Activated CD4-positive, alpha-beta T cell treated with anti-CD3 and anti-CD28 coated beads for 48 hours (primary cell): ENCODE measurements around the gene PRKAG2.
"Not testable (repeated sequence)": the region's sequence is repeated elsewhere in the genome, so short reads cannot be mapped to it uniquely, and the experiment has no call there.

Experiments
- DNase-seq: peaks from one replicate; pipeline ENCODE4 v3.0.0-alpha.2; 2020

Gene PRKAG2

DNA sequence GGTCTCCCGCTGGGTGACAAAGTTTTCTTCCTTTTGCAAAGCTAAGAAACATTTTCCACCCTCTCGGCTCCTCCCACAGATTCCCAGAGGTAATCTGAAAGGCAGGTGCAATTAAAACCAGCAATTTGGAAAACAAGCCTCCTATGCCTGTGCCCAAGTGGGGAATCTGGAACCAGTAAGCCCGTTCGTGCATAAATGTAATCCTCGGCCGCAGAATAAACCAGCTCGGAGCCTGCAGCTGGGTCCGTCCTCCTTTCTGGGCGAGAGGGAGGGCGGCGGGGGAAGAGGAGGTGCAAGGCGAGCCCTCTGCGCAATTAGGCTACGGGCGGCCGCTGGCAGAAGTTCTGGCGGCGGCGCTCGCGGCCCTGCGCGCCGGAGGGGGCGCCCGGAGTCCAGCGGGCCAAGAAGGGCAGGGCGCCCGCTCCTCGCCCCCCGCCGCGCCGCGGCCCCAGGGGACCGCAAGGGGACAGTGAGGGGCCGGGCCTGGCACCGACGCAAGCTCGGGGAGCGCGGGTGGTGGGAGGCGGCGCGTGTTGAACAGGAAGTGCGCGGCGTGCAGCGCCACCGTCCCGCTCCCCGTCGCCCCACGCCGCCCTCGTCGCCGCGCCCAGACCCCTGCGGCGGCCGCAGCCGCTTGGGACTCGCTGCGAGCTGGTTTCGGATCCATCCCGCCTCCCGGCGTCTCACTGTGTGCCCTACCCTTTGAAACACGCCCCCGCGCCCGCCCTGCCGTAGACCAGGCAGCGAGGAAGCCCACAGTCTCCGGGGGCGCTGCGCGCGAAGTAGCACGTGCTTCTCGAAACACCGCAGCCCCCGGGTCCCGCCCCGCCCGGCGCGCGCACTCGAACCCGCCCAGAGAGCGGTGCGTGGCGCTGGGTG is at the start of gene PRKAG2:
PRKAG2 (minus strand) TSS at position 217 of the 879 bp plus-strand sequence. CDS start 495 bp downstream, outside the sequence.
- peak; percentile 77 for DNase-seq

DNA sequence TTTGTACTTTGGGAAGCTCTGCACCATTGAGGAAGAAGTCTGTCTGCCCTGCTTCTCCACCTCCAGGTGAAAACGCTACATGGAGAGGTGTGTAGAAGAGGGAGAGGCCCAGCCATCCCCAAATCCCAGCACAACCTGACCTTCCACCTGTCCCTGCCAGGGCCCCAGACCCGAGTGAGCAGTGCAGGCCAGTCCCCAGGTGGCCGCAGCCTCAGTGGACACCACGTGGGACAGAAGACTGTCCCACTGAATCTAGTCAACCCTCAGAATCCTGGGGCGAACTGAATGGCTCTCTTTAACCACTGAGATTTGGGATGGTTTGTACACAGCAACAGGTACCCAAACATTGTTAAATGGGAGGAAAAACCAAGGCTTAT is 49.4 kb upstream of the PRKAG2 start:
- DNase-seq = no peak

DNA sequence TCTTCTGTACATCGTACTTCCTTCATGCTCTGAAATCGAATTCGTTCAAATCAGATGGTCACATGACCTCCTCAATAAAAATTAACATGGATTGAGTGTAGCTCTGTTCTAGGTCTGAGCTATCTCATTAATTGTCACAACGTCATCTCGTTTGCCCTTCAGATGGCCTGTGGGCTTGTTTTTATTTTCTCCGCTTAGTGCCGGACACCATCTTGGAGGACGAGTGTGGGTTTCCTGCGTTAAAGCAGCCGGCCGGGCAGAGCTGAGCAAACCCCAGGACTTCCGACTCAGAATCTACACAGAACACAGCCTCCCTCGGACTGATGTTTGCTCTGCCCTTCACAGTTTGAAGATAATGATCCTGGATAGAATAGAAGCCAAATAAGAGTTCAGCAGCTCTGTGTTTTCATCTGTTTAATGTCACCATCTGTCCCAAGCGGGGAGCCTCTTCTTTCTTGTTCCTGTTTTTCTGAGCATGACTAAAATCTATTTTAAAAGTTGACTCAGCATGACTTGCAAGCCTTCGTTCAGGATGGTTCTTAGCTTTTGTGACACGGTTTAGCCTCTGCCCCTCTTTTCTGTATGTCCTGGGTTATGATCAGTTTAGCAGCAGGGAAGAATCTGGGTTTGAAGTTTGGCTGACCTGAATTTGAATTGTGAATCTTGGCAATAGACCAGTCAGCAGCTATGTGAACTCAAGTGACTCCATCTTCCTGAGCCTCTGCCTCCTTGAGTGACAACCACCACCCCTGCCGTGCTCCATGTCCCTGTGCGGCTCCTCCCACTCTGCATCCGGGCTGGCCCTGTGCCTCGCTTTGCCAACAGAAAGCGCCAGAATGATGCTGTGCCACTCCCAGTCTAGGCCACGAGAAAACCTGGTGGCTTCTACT is 48.8 kb upstream of the PRKAG2 start:
- DNase-seq = peak; percentile 40

DNA sequence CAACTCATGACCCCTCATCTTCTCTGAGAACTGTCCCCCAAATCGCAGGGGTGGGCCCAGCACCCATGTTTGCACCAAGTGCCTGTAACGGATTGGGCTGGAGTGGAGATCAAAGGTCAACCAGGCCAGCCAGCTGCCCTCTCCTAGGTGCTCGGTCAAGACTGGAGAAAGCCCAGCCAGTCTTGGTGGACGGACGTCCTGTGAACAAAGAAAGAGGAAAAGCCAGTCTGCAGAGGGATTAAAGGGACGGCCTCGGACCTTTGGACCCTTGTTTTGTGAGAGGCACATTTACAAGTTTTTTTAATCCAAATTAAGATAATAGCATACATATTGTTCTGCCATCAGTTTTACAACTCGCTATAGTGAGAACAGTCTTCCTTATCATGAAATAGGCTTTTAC is 47.6 kb upstream of the PRKAG2 start:
- no peak for DNase-seq

DNA sequence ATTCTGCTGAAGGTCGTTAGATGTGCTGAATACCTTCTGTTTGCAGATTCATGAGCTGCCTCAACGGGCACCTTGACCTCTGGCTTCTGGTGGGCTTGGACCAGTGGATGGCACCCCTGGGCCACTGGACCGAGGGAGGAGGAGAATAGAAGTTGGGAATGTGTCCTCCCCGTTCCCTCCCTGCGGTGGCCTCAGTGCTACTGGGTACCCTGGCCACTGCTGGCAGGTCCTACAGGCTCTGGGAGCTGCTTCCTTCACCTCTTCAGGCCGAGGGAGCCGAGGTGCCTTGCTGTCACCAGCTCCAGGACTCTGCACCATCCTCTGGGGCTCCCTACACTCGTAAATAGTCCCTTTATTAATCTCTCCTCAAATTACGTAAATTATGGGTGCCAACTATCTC is 47.1 kb upstream of the PRKAG2 start:
- no peak for DNase-seq

DNA sequence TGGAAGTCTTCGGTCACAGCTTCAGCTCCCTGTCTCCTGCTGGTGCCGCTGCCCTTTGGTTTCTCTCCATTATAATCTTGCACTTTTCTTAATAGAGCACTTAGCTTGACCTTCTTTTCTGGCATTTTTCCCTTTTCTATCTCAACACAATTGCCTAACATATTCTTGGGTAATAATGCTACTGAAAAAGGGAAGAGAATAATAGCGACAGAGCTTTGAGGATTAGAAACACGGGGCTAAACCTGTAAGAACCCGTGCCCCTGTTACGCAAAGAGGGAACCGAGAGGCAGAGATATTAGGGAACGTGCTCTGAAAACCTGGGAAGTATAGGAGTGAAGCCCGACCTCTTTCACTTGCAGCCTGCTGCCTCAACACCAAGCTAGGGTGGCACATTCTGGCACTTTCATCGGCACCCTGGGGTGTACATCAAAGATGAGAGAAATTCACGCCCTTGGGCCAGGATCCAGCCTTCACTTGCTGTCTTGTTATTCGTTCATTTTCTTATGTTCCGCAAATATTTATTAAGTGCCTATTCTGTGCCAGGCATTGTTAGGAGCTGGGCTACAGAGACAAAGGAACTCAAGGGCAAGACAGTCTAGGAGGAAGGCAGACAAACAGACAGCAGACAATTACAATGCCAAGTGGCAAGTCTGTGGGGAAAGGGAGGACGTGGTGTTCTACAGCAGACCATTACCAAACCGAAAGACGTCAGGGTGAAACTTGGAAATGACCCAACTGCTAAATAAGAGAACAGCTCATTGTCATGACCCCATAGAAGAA is 46.4 kb upstream of the PRKAG2 start:
- no peak for DNase-seq

DNA sequence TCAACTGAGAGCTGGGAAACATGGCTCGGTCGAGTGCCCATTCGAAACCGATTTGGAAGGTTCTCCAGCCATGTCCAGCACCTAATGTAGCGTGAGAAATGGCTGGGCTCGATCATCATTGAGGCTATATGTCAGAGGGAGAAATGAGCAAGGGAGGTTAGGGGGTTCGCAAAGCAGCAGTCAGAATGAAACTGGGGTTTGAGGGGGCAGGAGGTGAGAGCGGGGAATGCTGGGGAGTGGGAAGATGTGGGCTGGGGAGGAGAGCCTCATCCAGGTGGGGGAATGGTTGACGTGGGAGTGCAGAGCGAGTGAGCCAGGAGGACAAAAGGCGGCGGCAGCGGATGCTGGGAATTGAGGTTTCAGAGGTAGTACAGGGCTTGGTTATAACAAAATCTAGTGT is 44.5 kb upstream of the PRKAG2 start:
- no peak for DNase-seq

DNA sequence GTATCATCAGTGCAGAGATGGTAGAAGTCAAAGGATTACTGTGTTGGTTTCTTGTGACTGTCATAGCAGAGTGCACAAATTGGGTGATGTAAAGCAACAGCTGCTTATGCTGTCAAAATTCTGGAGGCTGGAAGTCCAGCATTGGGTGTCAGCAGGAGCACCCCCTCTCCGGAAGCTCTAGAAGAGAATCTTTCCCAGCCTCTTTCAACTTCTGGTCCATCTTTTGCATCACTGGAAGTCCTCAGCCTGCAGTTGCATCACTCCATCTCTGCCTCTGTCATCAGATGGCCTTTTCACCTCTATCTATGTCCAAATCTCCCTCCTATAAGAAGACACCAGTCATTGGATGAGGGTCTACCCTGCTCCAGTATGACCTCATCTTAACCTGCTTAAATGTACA is 43.6 kb upstream of the PRKAG2 start:
- no peak for DNase-seq

DNA sequence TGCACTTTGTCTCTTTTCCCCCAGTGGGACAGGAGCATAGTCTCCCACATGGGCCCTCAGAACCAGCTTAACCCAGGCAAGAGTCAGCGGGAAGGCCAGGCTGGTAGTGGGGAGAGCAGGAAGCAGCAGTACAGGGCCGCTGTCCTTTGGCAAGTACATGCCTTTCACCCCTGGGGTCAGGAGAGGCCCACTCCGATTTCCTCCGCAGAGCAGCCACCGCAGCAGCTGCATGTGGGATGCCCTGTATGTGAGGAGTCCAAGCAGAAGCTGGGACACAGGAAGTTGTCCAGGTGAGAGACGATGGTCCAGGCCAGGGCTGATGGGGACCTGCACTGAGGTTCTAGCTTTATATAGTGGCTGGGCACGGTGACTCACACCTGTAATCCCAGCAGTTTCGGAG is 42.7 kb upstream of the PRKAG2 start:
- no peak for DNase-seq

DNA sequence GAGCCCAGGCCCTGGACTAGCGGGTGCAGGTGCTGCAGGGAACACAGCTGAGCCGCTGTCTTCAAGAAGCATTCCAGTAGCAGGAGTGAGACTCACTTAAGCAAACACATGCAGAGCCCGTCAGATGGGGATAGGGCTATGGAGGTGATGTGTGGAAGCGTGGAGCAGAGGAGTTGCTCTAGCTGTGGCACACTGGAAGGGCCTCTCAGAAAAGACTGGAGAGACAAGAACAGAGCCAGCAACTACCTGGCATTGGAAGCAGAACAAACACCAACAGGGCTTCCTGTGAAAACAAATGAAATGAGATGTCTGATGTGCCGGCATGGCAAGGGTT is 41.6 kb upstream of the PRKAG2 start:
- DNase-seq = no peak

DNA sequence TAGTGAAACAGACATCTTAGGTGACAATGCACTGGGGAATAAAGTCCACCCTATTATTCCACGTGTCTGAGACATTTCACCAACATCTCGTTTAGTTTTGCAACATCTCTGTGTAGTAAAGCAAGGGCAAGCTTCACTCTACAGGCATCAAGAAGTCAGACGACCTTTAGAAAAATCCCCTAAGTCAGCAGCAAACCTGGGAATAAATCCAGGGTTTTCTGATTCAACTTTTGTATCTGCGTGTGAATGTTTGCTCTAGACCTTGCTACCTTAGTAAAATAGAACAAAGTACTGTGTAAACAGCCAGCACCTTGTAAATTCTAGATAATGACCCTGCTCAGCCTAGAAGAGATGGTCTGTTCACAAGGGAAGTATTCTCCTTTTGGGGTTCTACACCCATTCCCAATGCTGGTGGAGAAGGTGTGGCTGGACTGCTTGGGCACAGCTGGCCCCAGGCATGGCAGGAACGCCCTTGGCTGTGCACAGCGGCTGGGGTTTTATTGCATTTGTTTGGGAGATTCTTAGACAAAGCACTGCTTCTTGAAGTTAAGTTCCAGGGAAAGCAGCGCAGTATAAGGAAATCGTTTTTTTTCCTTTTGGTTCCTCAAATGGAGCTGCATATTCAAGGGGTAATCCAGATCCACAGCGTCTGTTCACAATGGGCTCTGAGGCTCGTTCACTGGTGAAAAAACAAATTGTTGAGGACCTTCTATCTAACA is 41.0 kb upstream of the PRKAG2 start:
- DNase-seq = no peak

DNA sequence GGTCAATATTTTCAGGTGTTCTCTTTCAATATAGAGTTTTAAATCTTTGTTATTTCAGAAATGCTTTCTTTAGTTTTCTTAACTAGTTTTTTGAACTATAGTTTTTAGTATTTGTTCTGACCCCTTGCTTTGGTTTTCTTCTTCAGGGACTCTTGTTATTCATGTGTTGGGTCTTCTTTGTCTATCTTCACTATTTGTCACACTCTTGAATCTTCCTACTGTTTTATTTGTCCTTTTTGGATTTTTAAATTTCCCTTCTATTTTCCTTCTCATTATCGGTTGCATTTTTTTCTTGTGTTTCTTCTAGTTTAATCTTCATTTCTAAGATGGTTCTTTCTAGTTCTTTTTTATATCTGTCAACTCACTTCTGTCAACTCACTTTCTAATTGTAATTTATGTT is 37.1 kb upstream of the PRKAG2 start:
- no peak for DNase-seq

DNA sequence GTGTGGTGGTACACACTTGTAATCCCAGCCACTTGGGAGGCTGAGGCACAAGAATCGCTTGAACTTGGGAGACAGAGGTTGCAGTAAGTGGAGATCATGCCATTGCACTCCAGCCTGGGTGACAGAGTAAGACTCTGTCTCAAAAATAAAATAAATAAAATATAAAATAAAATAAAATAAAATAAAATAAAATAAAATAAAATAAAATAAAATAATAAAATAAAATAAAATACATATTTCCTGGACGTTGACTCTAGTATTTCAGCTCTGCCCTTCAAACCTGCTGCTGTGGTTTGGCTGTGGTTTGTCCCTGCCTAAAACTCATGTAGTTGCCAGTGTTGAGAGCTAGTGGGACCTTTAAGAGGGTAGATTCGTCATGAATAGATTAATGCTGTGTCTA is 33.7 kb upstream of the PRKAG2 start:
- not testable (repeated sequence) for DNase-seq

DNA sequence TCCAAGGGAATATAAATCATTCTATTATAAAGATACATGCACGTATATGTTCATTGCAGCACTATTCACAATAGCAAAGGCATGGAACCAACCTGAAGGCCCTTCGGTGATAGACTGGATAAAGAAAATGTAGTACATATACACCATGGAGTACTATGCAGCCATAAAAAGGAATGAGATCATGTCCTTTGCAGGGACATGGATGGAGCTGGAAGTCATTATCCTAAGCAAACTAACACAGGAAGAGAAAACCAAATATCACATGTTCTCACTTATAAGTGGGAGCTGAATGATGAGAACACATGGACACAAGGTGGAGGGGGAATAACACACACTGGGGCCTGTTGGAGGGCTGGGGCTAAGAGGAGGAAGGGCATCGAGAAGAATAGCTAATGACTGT is 30.2 kb upstream of the PRKAG2 start:
- not testable (repeated sequence) for DNase-seq

DNA sequence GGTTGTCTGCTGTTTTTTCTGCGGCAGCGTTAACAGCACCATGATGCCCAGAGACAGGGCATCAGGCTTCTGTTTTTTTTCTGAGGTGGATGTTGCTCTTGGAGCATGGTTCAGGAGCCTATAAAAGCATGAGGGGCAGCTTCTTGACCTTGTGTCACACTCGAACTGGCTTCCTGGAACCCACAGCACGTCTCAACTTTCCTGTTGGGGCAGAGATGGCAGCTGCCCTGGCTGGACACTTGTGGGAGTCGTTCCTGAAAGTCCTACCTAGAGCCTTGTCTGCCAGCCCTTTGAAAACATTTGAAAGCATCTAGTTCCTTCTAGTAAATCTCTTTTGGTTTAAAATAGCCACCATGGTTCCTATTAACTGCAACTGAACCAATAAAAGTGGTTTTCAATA is 28.9 kb upstream of the PRKAG2 start:
- DNase-seq = no peak

DNA sequence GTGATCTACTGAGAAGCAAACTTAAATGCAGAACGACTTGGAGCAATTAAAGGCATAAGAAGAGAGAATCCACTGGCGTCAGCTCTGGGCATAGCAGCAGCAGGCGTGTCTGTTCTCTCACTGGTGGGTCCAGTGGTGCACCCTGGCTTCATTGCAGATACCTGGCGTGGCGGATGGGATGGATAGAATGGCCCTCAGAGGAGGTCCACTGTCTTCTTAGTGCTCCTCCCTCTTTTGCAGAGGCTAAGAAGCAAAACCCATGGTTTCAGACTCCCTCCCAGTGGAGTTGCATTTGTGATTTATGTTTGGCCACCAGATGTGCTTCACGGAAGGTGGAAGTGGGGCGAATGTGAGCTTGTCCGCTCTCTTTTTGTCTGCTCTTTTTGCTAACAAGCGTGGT is 28.4 kb upstream of the PRKAG2 start:
- DNase-seq = no peak

DNA sequence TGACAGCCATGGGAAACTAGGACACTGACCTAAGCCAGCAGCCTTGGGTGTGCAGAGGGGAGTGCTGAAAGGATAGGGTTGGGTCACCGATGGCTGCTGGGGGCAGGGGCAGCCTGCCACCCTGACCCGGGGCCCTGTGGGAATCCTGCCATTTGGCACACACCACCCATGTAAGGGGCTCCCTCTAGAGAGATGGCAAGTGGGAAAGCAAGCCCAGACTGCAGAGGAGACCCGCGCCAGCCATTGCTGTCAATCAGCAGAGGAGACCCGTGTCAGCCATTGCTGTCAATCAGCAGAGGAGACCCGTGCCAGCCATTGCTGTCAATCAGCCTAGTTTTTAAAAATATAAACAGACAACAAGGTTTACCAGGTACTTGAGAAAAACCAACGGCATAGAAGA is 27.4 kb upstream of the PRKAG2 start:
- DNase-seq = no peak

DNA sequence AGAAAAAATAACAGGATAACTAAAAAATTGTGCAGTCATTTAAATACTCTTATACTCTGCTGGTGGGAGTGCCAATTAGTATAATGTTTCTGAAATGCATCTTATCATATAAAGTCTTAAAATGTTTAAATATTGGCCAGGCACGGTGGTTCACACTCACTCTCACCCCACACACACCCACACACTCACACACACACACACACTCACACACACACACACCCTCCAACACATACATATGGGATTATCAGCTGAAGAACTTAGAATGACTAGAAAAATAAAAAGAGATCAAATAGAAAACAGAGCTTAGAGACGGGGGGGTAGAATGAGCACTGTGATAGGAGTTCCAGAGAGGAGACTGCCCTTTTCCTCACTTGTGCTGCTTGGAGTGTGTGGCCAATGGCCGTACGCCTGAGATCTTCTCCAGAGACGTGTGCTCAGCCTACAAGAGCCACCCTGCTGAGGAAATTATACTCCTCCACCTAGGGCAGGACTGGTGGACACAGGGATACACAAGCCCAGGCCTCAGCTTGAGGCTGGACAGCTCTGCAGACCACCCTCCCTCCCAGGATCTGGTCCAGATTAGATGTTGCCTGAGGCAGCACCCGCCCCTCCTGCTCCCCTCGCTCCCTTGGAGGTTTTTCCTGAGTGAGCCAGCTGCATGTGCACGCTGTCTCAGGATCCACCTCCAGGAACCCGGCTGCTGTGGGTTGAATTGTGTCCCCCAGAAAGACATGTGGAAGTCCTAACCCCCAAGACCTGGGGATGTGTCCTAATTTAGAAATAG is 26.5 kb upstream of the PRKAG2 start:
- no peak for DNase-seq

DNA sequence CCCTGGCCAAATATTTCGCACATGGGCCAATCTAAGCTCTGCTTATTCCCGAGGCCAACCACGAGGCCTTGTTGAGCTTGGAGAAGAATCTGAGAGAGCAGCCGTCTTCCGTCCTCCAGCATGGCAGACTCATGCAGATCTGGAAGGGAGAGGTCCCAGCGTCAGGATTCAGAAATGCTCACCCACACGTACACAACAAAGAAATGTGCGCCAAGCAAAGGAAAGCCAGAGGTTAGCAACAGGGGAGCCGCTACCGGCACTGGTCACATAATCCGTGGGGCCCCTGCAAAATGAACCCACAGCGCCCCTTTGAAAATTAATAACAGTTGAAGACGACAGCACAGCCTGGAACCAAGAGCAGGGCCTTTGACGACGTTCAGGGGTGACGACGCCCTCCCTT is 25.4 kb upstream of the PRKAG2 start:
- no peak for DNase-seq

DNA sequence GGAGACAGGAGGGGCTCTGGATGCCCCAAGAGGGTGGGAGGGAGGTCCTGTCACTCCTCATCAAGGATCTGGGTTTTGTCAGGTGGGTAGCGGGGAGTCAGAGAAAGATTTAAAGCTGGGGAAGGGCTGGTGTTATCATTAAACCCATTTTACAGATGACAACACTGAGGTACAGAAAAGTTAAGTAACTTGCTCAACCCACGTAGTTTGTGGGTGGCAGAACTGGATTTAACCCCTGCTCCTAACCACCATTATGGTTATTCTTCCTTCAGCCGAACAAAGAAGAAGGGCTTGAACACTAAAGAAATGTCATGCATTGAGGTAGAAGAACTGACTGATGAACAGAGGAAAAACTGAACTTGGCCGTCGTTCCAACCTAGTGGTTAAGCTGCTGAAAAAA is 24.9 kb upstream of the PRKAG2 start:
- DNase-seq = no peak

DNA sequence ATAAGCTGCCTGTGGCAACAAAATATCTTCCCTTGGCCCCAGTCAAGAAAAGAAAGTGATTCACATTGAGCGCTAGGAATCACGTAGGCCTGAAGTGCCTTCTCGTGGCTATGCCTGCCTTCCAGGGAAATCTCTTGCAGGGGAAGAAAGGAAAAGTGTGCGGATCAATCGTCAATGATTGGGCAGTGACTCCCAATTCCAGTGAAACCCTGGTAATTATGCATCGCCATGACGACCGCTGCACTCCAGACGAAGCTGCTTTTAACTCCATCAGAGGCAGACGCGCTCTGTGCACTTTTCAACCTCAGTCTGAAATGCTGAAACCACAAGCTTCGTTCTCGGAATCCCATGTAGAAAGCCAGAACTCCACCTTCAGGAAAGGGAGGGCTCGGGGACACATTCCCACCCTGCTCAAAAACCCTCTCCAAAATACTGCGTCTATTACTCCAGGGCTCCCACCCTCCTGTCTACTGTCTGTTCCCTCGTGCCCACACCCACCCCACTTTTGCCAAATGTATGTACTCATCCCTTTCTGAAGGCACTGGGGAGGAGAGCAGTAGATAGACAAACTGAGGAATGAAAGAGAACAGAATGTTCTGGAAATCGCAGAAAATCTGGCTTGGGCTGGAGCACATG is 24.2 kb upstream of the PRKAG2 start:
- no peak for DNase-seq
